Activated T-helper 9 cell treated with anti-CD3 and anti-CD28 coated beads, Interleukin-2, amount 50 U/mL, for 16 hours (primary cell): ENCODE data around the gene PTPRN.
A peak's percentile ranks its signal among the peaks of the same experiment; 100 is the strongest.
"Not testable (repeated sequence)": the region's sequence is repeated elsewhere in the genome, so short reads cannot be mapped to it uniquely, and the experiment has no call there.

Experiments
- DNase-seq: peaks from one replicate; pipeline ENCODE4 v3.0.0-alpha.2; 2020; ENCODE audit warnings: low read depth

Gene PTPRN

GRCh38 chr2:219306047-219306446 lies 3.2 kb downstream of the PTPRN start:
- no peak for DNase-seq

GRCh38 chr2:219304223-219304622 lies 5.0 kb downstream of the PTPRN start:
- DNase-seq = no peak

GRCh38 chr2:219302412-219302968 lies 6.7 kb downstream of the PTPRN start:
- no peak for DNase-seq

GRCh38 chr2:219300022-219300421 lies 9.2 kb downstream of the PTPRN start:
- no peak for DNase-seq

GRCh38 chr2:219299372-219299760 lies 9.8 kb downstream of the PTPRN start:
- DNase-seq = no peak

- DNase-seq = peak; percentile 77
Measured at GRCh38 chr2:219298759-219299371, 10.3 kb downstream of the PTPRN start.

GRCh38 chr2:219297766-219298456 lies 11.3 kb downstream of the PTPRN start:
- no peak for DNase-seq

GRCh38 chr2:219296631-219297391 lies 12.4 kb downstream of the PTPRN start:
- no peak for DNase-seq

GRCh38 chr2:219296142-219296541 lies 13.1 kb downstream of the PTPRN start:
- no peak for DNase-seq

GRCh38 chr2:219294356-219295351 lies 14.5 kb downstream of the PTPRN start:
- DNase-seq = peak; percentile 84

GRCh38 chr2:219293736-219294231 lies 15.4 kb downstream of the PTPRN start:
- DNase-seq = no peak

GRCh38 chr2:219292616-219293015 lies 16.6 kb downstream of the PTPRN start:
- DNase-seq = no peak

- DNase-seq = no peak
Measured at GRCh38 chr2:219291910-219292490, 17.2 kb downstream of the PTPRN start.

- DNase-seq = no peak
Measured at GRCh38 chr2:219291394-219291793, 17.8 kb downstream of the PTPRN start.

GRCh38 chr2:219290381-219291171 lies 18.6 kb downstream of the PTPRN start:
- no peak for DNase-seq

- DNase-seq = no peak
Measured at GRCh38 chr2:219289537-219290361, 19.5 kb downstream of the PTPRN start.

- no peak for DNase-seq
Measured at GRCh38 chr2:219289195-219289536, 20.0 kb downstream of the PTPRN start.

- DNase-seq = no peak
Measured at GRCh38 chr2:219287580-219288265, 21.5 kb downstream of the PTPRN start.

- not testable (repeated sequence) for DNase-seq
Measured at GRCh38 chr2:219287116-219287440, 22.1 kb downstream of the PTPRN start.
